Measurements from ENCODE around the gene DEAF1.

DNA sequence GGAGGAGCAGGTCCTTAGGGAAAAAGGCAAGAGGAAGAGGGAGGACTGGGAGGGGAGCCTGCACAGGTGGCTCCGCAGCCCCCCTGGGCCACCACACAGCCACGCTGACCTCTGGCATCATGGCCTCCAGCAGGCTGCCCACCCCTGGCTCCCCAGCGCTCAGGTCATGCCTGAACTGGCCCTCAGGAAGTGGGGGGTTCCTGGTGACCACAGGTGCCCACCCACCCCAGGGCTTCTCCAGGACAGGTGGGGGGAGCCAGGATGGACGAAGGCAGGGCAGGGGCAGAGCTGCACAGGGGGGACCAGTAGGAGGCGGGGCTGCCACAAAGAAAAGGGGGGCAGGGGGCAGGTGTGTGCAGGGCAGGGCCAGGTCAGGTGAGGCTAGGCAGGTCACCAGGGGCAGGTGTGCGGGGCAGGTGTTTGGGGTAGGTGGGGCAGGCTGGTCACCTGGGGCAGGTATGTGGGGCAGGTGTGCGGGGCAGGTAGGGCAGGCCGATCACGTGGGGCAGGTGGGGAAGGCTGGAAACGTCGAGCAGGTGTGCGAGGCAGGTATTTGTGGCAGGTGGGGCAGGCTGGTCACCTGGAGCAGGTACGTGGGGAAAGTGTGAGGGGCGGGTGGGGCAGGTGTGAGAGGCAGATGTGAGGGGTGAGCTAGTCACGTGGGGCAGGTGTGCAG, 997 bp downstream of the DEAF1 start:
- TF ChIP-seq, protein P1, sequence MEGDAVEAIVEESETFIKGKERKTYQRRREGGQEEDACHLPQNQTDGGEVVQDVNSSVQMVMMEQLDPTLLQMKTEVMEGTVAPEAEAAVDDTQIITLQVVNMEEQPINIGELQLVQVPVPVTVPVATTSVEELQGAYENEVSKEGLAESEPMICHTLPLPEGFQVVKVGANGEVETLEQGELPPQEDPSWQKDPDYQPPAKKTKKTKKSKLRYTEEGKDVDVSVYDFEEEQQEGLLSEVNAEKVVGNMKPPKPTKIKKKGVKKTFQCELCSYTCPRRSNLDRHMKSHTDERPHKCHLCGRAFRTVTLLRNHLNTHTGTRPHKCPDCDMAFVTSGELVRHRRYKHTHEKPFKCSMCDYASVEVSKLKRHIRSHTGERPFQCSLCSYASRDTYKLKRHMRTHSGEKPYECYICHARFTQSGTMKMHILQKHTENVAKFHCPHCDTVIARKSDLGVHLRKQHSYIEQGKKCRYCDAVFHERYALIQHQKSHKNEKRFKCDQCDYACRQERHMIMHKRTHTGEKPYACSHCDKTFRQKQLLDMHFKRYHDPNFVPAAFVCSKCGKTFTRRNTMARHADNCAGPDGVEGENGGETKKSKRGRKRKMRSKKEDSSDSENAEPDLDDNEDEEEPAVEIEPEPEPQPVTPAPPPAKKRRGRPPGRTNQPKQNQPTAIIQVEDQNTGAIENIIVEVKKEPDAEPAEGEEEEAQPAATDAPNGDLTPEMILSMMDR (IDR thresholded peaks at IDR 0.05) = no peak
- no peak for TF ChIP-seq POLR2A (IDR thresholded peaks at IDR 0.05)

Data from right lobe of liver (tissue), 4 donors.